ENCODE data around the gene ALKBH7. TPM values are rescaled to one million over a fixed set of nuclear protein-coding genes. Genes with fewer than 3 reads are reported as not detected.
"Not testable (repeated sequence)": the region's sequence is repeated elsewhere in the genome, so short reads cannot be mapped to it uniquely, and the experiment has no call there.

ALKBH7 gene
- total RNA-seq, 2 donors from 2014 or later: 71.7 to 93.7 TPM

GRCh38 chr19:6334490-6335285, 37.9 kb upstream of the ALKBH7 start:
- no peak for DNase-seq (ENCODE audit: low spot score)
- H3K27me3 ChIP-seq: no peaks in the 10 kb centered on the region
- no peak overlapping the region for H3K27ac ChIP-seq
- H3K4me3 ChIP-seq: no peak overlapping the region
- H3K4me1 ChIP-seq: no peaks in the 10 kb centered on the region
- H3K36me3 ChIP-seq: no peaks in the 10 kb centered on the region
- H3K9me3 ChIP-seq: no peaks in the 10 kb centered on the region
- no peak for TF ChIP-seq CTCF (IDR thresholded peaks at IDR 0.05)

- Histone ChIP-seq H3K4me3 (no peak overlapping the region), H3K27me3 (no peaks in the 10 kb centered on the region), H3K9me3 (no peaks in the 10 kb centered on the region), H3K36me3 (no peaks in the 10 kb centered on the region), H3K4me1 (no peaks in the 10 kb centered on the region), H3K27ac (no peak overlapping the region)
- DNase-seq (ENCODE audit: low spot score): no peak
- TF ChIP-seq CTCF (IDR thresholded peaks at IDR 0.05): no peak
Measured at GRCh38 chr19:6340493-6341201, 31.9 kb upstream of the ALKBH7 start.

- Histone ChIP-seq H3K36me3 (no peaks in the 10 kb centered on the region), H3K9me3 (no peaks in the 10 kb centered on the region), H3K4me1 (no peaks in the 10 kb centered on the region), H3K27me3 (no peaks in the 10 kb centered on the region), H3K4me3 (no peak overlapping the region), H3K27ac (no peak overlapping the region)
- TF ChIP-seq CTCF (IDR thresholded peaks at IDR 0.05): no peak
- no peak for DNase-seq (ENCODE audit: low spot score)
Measured at GRCh38 chr19:6343462-6343861, 29.1 kb upstream of the ALKBH7 start.

- DNase-seq (ENCODE audit: low spot score); H3K9me3 ChIP-seq; H3K27ac ChIP-seq; H3K4me1 ChIP-seq; H3K36me3 ChIP-seq; H3K27me3 ChIP-seq; H3K4me3 ChIP-seq: not testable (repeated sequence)
Measured at GRCh38 chr19:6349271-6349670, 23.3 kb upstream of the ALKBH7 start.

GRCh38 chr19:6350688-6351087, 21.9 kb upstream of the ALKBH7 start:
- no peak for TF ChIP-seq CTCF (IDR thresholded peaks at IDR 0.05)
- Histone ChIP-seq H3K4me3 (no peak overlapping the region), H3K27ac (no peak overlapping the region), H3K27me3 (no peaks in the 10 kb centered on the region), H3K4me1 (no peaks in the 10 kb centered on the region), H3K9me3 (no peaks in the 10 kb centered on the region), H3K36me3 (no peaks in the 10 kb centered on the region)
- no peak for DNase-seq (ENCODE audit: low spot score)

GRCh38 chr19:6352381-6353165, 20.0 kb upstream of the ALKBH7 start:
- H3K4me1 ChIP-seq: no peaks in the 10 kb centered on the region
- H3K4me3 ChIP-seq: no peak overlapping the region
- no peaks in the 10 kb centered on the region for H3K9me3 ChIP-seq
- no peak for DNase-seq (ENCODE audit: low spot score)
- H3K27ac ChIP-seq: no peak overlapping the region
- no peaks in the 10 kb centered on the region for H3K27me3 ChIP-seq
- no peaks in the 10 kb centered on the region for H3K36me3 ChIP-seq
- TF ChIP-seq CTCF (IDR thresholded peaks at IDR 0.05): no peak

Measured in right atrium auricular region (tissue), 2 donors.